ENCODE data around the gene TRAT1.

Gene TRAT1

DNA sequence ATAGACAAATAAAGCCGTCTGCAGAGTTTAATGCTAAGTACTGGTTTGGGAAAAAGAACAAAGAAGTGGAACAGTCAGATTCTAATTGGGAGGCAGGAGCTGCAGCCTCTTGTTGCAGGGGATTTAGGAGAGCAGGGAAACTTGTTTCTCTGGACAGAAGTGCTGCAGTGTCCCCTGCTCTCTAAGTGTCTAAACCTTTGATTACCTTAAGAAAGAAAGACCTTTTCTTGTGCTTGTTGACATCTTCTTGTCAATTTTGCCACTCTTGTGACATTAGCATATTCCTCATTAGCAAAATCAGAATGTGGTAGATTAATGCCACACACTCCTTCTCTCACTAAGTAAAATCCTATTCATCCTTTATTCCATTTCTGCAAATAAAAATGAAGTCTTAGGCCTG is 38.8 kb downstream of the TRAT1 start:
- peaks cover 2% of the 10 kb centered on the region for H3K4me1 ChIP-seq (ENCODE audit: control insufficient read depth, insufficient read depth, low read length)
- no peaks in the 10 kb centered on the region for H3K36me3 ChIP-seq (ENCODE audit: control insufficient read depth, insufficient read depth, low read length, severe bottlenecking)
- H3K4me3 ChIP-seq (ENCODE audit: low read length): no peak overlapping the region
- no peaks in the 10 kb centered on the region for H3K27me3 ChIP-seq (replicated peaks; ENCODE audit: control insufficient read depth, insufficient read depth, low read length)
- peaks cover 6% of the 10 kb centered on the region for H3K9me3 ChIP-seq (ENCODE audit: control insufficient read depth, low read length)
- no peak for DNase-seq (ENCODE audit: low read depth)
- no peak overlapping the region for H3K9ac ChIP-seq (ENCODE audit: low read length)

DNA sequence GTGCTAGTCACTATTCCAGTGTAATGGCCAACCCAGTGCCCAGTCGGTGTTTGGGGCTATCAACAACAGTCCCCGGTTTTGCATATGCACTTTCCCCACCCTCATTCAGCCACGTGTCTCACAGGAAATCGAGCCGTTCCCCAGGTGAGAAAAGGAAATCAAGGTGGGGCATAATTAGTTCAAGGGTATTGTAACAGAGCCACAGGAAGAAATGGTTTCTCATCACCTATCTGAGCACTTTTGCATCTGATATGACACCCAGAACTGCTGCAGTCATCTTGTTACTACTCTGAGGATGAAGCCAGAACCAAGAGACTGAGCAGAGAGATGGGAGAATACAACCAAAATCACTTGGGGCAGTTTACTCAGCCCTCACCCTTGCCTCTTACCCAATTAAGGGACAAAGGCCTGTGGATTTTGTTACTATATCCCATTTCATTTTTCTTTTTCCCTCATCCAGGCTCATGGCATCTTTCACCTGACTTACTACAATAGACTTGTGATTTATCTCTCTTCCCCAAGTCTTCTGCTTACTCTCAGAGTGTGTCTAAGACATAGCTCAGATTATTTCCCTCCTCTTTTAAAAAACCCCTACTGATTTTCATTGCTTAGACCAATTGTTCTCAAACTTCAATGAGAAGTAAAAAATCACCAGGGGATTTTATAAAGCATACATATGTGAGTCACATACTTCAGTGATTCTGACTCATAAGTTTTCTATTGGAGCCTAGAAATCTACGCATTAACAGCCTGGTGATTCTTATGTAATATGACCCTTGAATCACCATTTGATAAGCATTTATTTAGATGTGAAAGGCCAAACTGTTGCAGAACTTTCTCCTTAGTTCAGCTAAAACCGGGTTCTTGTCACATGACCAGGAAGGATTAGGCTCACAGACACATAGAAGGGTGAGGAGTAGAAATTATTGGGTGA is 40.5 kb downstream of the TRAT1 start:
- Histone ChIP-seq H3K9ac (ENCODE audit: low read length) (no peak overlapping the region), H3K4me1 (ENCODE audit: control insufficient read depth, insufficient read depth, low read length) (peaks cover 2% of the 10 kb centered on the region), H3K36me3 (ENCODE audit: control insufficient read depth, insufficient read depth, low read length, severe bottlenecking) (no peaks in the 10 kb centered on the region), H3K27me3 (replicated peaks; ENCODE audit: control insufficient read depth, insufficient read depth, low read length) (no peaks in the 10 kb centered on the region), H3K9me3 (ENCODE audit: control insufficient read depth, low read length) (peaks cover 6% of the 10 kb centered on the region), H3K4me3 (ENCODE audit: low read length) (no peak overlapping the region)
- DNase-seq (ENCODE audit: low read depth): peak; percentile 44

GRCh38 chr3:108863799-108864135 is 41.2 kb downstream of the TRAT1 start:
- Histone ChIP-seq H3K27me3 (replicated peaks; ENCODE audit: control insufficient read depth, insufficient read depth, low read length) (no peaks in the 10 kb centered on the region), H3K4me1 (ENCODE audit: control insufficient read depth, insufficient read depth, low read length) (peaks cover 2% of the 10 kb centered on the region), H3K9me3 (ENCODE audit: control insufficient read depth, low read length) (peaks cover 6% of the 10 kb centered on the region), H3K4me3 (ENCODE audit: low read length) (no peak overlapping the region), H3K36me3 (ENCODE audit: control insufficient read depth, insufficient read depth, low read length, severe bottlenecking) (no peaks in the 10 kb centered on the region), H3K9ac (ENCODE audit: low read length) (no peak overlapping the region)
- no peak for DNase-seq (ENCODE audit: low read depth)

DNA sequence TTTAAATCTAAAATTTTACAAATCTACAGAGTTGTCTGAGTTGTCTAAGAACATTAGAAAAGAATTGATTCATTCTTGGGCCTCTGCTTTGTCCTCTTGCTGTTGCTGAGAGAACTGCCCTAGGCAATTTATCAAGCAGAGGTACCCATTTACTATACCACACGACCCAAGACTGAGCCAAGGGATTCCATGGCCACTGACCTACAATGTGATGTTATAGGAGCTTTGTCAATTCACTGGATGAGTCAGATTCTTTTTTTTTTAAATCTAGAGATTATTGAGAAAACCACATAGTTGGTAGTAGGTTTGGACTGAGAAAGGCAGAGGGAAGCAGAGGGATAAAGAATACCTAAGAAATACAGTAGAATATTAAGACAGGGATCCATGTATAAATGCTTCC is 55.3 kb downstream of the TRAT1 start:
- Histone ChIP-seq H3K4me3 (ENCODE audit: low read length) (no peak overlapping the region), H3K4me1 (ENCODE audit: control insufficient read depth, insufficient read depth, low read length) (no peaks in the 10 kb centered on the region), H3K9ac (ENCODE audit: low read length) (no peak overlapping the region), H3K9me3 (ENCODE audit: control insufficient read depth, low read length) (no peaks in the 10 kb centered on the region), H3K36me3 (ENCODE audit: control insufficient read depth, insufficient read depth, low read length, severe bottlenecking) (no peaks in the 10 kb centered on the region), H3K27me3 (replicated peaks; ENCODE audit: control insufficient read depth, insufficient read depth, low read length) (no peaks in the 10 kb centered on the region)
- no peak for DNase-seq (ENCODE audit: low read depth)

GRCh38 chr3:108879915-108880314 is 57.3 kb downstream of the TRAT1 start:
- H3K36me3 ChIP-seq (ENCODE audit: control insufficient read depth, insufficient read depth, low read length, severe bottlenecking): no peaks in the 10 kb centered on the region
- no peak overlapping the region for H3K9ac ChIP-seq (ENCODE audit: low read length)
- no peaks in the 10 kb centered on the region for H3K9me3 ChIP-seq (ENCODE audit: control insufficient read depth, low read length)
- no peak for DNase-seq (ENCODE audit: low read depth)
- no peaks in the 10 kb centered on the region for H3K27me3 ChIP-seq (replicated peaks; ENCODE audit: control insufficient read depth, insufficient read depth, low read length)
- no peak overlapping the region for H3K4me3 ChIP-seq (ENCODE audit: low read length)
- H3K4me1 ChIP-seq (ENCODE audit: control insufficient read depth, insufficient read depth, low read length): no peaks in the 10 kb centered on the region

DNA sequence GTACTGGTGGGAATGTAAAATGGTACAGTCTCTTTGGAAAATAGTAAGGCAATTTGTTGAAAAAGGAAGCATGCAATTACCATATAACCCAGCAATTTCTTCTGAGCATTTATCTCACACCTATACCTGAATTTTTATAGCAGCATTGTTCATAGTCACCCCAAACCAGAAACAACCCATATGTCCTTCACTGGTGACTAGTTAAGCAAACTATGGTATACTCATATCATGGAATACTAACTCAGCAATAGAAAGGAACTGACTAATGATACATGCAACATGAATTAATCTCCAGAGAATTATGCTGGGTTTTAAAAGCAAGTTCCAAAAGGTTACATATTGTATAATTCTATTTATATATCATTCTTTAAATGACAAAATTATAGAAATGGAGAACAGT is 60.2 kb downstream of the TRAT1 start:
- DNase-seq (ENCODE audit: low read depth): no peak
- H3K36me3 ChIP-seq (ENCODE audit: control insufficient read depth, insufficient read depth, low read length, severe bottlenecking): no peaks in the 10 kb centered on the region
- no peak overlapping the region for H3K4me3 ChIP-seq (ENCODE audit: low read length)
- no peaks in the 10 kb centered on the region for H3K4me1 ChIP-seq (ENCODE audit: control insufficient read depth, insufficient read depth, low read length)
- no peaks in the 10 kb centered on the region for H3K9me3 ChIP-seq (ENCODE audit: control insufficient read depth, low read length)
- H3K9ac ChIP-seq (ENCODE audit: low read length): no peak overlapping the region
- H3K27me3 ChIP-seq (replicated peaks; ENCODE audit: control insufficient read depth, insufficient read depth, low read length): no peaks in the 10 kb centered on the region

GRCh38 chr3:108883373-108883772 is 60.8 kb downstream of the TRAT1 start:
- no peaks in the 10 kb centered on the region for H3K4me1 ChIP-seq (ENCODE audit: control insufficient read depth, insufficient read depth, low read length)
- no peak overlapping the region for H3K4me3 ChIP-seq (ENCODE audit: low read length)
- H3K9ac ChIP-seq (ENCODE audit: low read length): no peak overlapping the region
- H3K9me3 ChIP-seq (ENCODE audit: control insufficient read depth, low read length): no peaks in the 10 kb centered on the region
- DNase-seq (ENCODE audit: low read depth): no peak
- no peaks in the 10 kb centered on the region for H3K36me3 ChIP-seq (ENCODE audit: control insufficient read depth, insufficient read depth, low read length, severe bottlenecking)
- H3K27me3 ChIP-seq (replicated peaks; ENCODE audit: control insufficient read depth, insufficient read depth, low read length): no peaks in the 10 kb centered on the region

GRCh38 chr3:108887121-108887520 is 64.5 kb downstream of the TRAT1 start:
- H3K27me3 ChIP-seq (replicated peaks; ENCODE audit: control insufficient read depth, insufficient read depth, low read length): no peaks in the 10 kb centered on the region
- H3K4me3 ChIP-seq (ENCODE audit: low read length): no peak overlapping the region
- H3K9me3 ChIP-seq (ENCODE audit: control insufficient read depth, low read length): no peaks in the 10 kb centered on the region
- no peaks in the 10 kb centered on the region for H3K4me1 ChIP-seq (ENCODE audit: control insufficient read depth, insufficient read depth, low read length)
- H3K36me3 ChIP-seq (ENCODE audit: control insufficient read depth, insufficient read depth, low read length, severe bottlenecking): no peaks in the 10 kb centered on the region
- H3K9ac ChIP-seq (ENCODE audit: low read length): no peak overlapping the region
- no peak for DNase-seq (ENCODE audit: low read depth)

DNA sequence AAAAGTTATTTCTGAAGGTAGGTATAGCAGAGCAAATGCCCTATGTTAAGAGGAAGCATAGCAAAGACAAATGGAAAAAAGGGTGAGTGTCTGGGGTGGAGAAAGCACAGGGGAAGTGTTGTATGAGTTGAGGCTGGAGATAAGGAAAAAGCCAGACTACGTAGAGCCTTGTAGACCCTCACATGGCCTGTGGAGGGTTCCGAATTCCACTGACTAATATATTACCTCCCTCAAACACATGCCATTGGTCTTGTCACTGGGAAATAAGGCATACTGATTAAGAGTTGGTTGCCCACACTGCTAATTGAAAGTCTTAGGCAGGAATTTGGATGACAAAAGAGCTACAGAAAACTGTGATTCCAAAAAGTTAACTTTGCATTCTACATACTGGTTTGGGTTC is 65.2 kb downstream of the TRAT1 start:
- H3K9me3 ChIP-seq (ENCODE audit: control insufficient read depth, low read length): no peaks in the 10 kb centered on the region
- no peaks in the 10 kb centered on the region for H3K36me3 ChIP-seq (ENCODE audit: control insufficient read depth, insufficient read depth, low read length, severe bottlenecking)
- H3K4me3 ChIP-seq (ENCODE audit: low read length): no peak overlapping the region
- no peak for DNase-seq (ENCODE audit: low read depth)
- H3K9ac ChIP-seq (ENCODE audit: low read length): no peak overlapping the region
- H3K27me3 ChIP-seq (replicated peaks; ENCODE audit: control insufficient read depth, insufficient read depth, low read length): no peaks in the 10 kb centered on the region
- no peaks in the 10 kb centered on the region for H3K4me1 ChIP-seq (ENCODE audit: control insufficient read depth, insufficient read depth, low read length)

GRCh38 chr3:108891833-108892232 is 69.2 kb downstream of the TRAT1 start:
- no peaks in the 10 kb centered on the region for H3K27me3 ChIP-seq (replicated peaks; ENCODE audit: control insufficient read depth, insufficient read depth, low read length)
- H3K9me3 ChIP-seq (ENCODE audit: control insufficient read depth, low read length): no peaks in the 10 kb centered on the region
- no peak for DNase-seq (ENCODE audit: low read depth)
- no peak overlapping the region for H3K4me3 ChIP-seq (ENCODE audit: low read length)
- H3K36me3 ChIP-seq (ENCODE audit: control insufficient read depth, insufficient read depth, low read length, severe bottlenecking): no peaks in the 10 kb centered on the region
- no peak overlapping the region for H3K9ac ChIP-seq (ENCODE audit: low read length)
- no peaks in the 10 kb centered on the region for H3K4me1 ChIP-seq (ENCODE audit: control insufficient read depth, insufficient read depth, low read length)

DNA sequence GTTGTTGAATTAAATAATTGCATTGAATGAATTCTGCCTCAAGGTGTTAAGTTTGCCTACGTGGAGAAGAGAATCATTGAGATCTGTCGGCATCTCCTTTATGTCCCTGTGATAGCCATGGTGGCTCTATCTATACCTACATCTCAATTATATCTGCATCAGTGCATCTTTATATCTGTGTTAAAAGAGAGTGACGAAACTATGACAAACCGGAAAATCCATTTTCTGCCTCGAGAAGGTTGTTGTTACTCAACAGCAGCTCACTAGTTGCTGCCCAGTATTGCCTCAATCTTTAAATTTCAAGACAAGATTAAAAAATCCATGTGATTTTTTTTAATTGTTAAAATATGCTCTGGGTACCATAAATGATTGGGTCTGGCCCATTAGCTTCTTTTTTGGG is 72.4 kb downstream of the TRAT1 start:
- Histone ChIP-seq H3K36me3 (ENCODE audit: control insufficient read depth, insufficient read depth, low read length, severe bottlenecking) (no peaks in the 10 kb centered on the region), H3K4me1 (ENCODE audit: control insufficient read depth, insufficient read depth, low read length) (no peaks in the 10 kb centered on the region), H3K9me3 (ENCODE audit: control insufficient read depth, low read length) (no peaks in the 10 kb centered on the region), H3K4me3 (ENCODE audit: low read length) (no peak overlapping the region), H3K9ac (ENCODE audit: low read length) (no peak overlapping the region), H3K27me3 (replicated peaks; ENCODE audit: control insufficient read depth, insufficient read depth, low read length) (no peaks in the 10 kb centered on the region)
- no peak for DNase-seq (ENCODE audit: low read depth)

DNA sequence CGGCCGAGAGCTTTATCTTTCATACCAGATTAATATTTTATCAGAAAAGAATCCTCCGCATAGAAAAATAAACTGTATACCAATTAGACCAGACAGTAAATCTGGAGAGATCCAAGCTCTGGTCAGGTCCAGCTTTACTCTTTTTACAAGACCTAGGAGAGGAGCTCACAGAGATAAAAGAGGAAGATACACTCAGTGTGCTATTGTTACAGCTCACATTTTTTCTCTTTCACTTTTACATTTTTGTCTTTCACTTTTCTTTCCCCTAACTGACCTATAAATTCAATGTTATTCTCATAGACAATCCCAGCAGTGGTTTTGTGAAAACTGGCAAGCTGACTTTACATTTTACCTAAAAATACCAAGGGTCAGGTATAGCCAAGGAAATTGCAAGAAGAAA is 75.3 kb downstream of the TRAT1 start:
- no peak overlapping the region for H3K4me3 ChIP-seq (ENCODE audit: low read length)
- H3K9me3 ChIP-seq (ENCODE audit: control insufficient read depth, low read length): no peaks in the 10 kb centered on the region
- no peaks in the 10 kb centered on the region for H3K27me3 ChIP-seq (replicated peaks; ENCODE audit: control insufficient read depth, insufficient read depth, low read length)
- no peaks in the 10 kb centered on the region for H3K4me1 ChIP-seq (ENCODE audit: control insufficient read depth, insufficient read depth, low read length)
- no peak for DNase-seq (ENCODE audit: low read depth)
- no peaks in the 10 kb centered on the region for H3K36me3 ChIP-seq (ENCODE audit: control insufficient read depth, insufficient read depth, low read length, severe bottlenecking)
- no peak overlapping the region for H3K9ac ChIP-seq (ENCODE audit: low read length)
